HEK293 (cell line): ENCODE data around the gene TLE6.

ENCODE experiments used
- ATF2 ChIP-seq: fragments of 450-650 bp; formaldehyde crosslinking; IDR thresholded peaks from 2 replicates; pipeline ENCODE4 v1.5.1; 2016; ENCODE audit warnings: missing biosample characterization, missing genetic modification characterization, low read depth
- GFI1B ChIP-seq: fragments of 450-650 bp; formaldehyde crosslinking; IDR thresholded peaks from 2 replicates; pipeline ENCODE4 v1.5.1; 2016; ENCODE audit warnings: missing biosample characterization, missing genetic modification characterization
- GLIS2 ChIP-seq: fragments of 450-650 bp; formaldehyde crosslinking; IDR thresholded peaks from 2 replicates; pipeline ENCODE4 v1.5.1; 2016; ENCODE audit warnings: missing biosample characterization, missing genetic modification characterization
- KLF10 ChIP-seq: fragments of 450-650 bp; IDR thresholded peaks from 2 replicates; pipeline ENCODE4 v1.5.1; 2018; ENCODE audit warnings: missing biosample characterization, mild to moderate bottlenecking, missing genetic modification characterization
- PATZ1 ChIP-seq: fragments of 450-650 bp; formaldehyde crosslinking; IDR thresholded peaks from 2 replicates; pipeline ENCODE4 v1.5.1; 2016; ENCODE audit warnings: missing biosample characterization, missing genetic modification characterization
- REPIN1 ChIP-seq: fragments of 450-650 bp; formaldehyde crosslinking; IDR thresholded peaks from 2 replicates; pipeline ENCODE4 v1.5.1; 2017; ENCODE audit warnings: missing biosample characterization, missing genetic modification characterization, low read depth
- ZBTB10 ChIP-seq: fragments of 450-650 bp; formaldehyde crosslinking; IDR thresholded peaks from 2 replicates; pipeline ENCODE4 v1.5.1; 2016; ENCODE audit warnings: missing biosample characterization, missing genetic modification characterization
- ZBTB17 ChIP-seq: fragments of 450-650 bp; formaldehyde crosslinking; IDR thresholded peaks from 2 replicates; pipeline ENCODE4 v1.5.1; 2016; ENCODE audit warnings: missing biosample characterization, missing genetic modification characterization
- ZBTB20 ChIP-seq: fragments of 450-650 bp; formaldehyde crosslinking; IDR thresholded peaks from 2 replicates; pipeline ENCODE4 v1.5.1; 2016; ENCODE audit warnings: missing biosample characterization, missing genetic modification characterization
- ZBTB7A ChIP-seq: fragments of 450-650 bp; formaldehyde crosslinking; IDR thresholded peaks from 2 replicates; pipeline ENCODE4 v1.5.1; 2016; ENCODE audit warnings: low read depth, missing biosample characterization, missing genetic modification characterization
- ZFP69B ChIP-seq: fragments of 450-650 bp; formaldehyde crosslinking; IDR thresholded peaks from 2 replicates; pipeline ENCODE4 v1.5.1; 2016; ENCODE audit warnings: missing biosample characterization, missing genetic modification characterization
- ZIC2 ChIP-seq: fragments of 450-650 bp; formaldehyde crosslinking; IDR thresholded peaks from 2 replicates; pipeline ENCODE4 v1.5.1; 2016; ENCODE audit warnings: missing biosample characterization, missing genetic modification characterization
- ZNF112 ChIP-seq: fragments of 450-650 bp; formaldehyde crosslinking; IDR thresholded peaks from 2 replicates; pipeline ENCODE4 v1.5.0; 2017; ENCODE audit warnings: missing biosample characterization, missing genetic modification characterization
- ZNF133 ChIP-seq: fragments of 450-650 bp; formaldehyde crosslinking; IDR thresholded peaks from 2 replicates; pipeline ENCODE4 v1.5.1; 2016; ENCODE audit warnings: missing biosample characterization, missing genetic modification characterization
- ZNF148 ChIP-seq: fragments of 450-650 bp; formaldehyde crosslinking; IDR thresholded peaks from 2 replicates; pipeline ENCODE4 v1.5.0; 2017; ENCODE audit warnings: missing biosample characterization, missing genetic modification characterization, borderline replicate concordance
- ZNF174 ChIP-seq: fragments of 450-650 bp; formaldehyde crosslinking; IDR thresholded peaks from 2 replicates; pipeline ENCODE4 v1.5.0; 2017; ENCODE audit warnings: missing biosample characterization, mild to moderate bottlenecking, missing genetic modification characterization
- ZNF184 ChIP-seq: fragments of 450-650 bp; IDR thresholded peaks from 2 replicates; pipeline ENCODE4 v1.5.1; 2018; ENCODE audit warnings: missing biosample characterization, mild to moderate bottlenecking, missing genetic modification characterization
- ZNF324 ChIP-seq: fragments of 450-650 bp; formaldehyde crosslinking; IDR thresholded peaks from 2 replicates; pipeline ENCODE4 v1.5.1; 2016; ENCODE audit warnings: missing biosample characterization, missing genetic modification characterization
- ZNF335 ChIP-seq: fragments of 450-650 bp; formaldehyde crosslinking; conservative IDR thresholded peaks from 2 replicates; pipeline ENCODE4 v1.5.1; 2016; ENCODE audit warnings: missing biosample characterization, missing genetic modification characterization
- ZNF501 ChIP-seq: fragments of 450-650 bp; formaldehyde crosslinking; IDR thresholded peaks from 2 replicates; pipeline ENCODE4 v1.5.1; 2016; ENCODE audit warnings: missing biosample characterization, missing genetic modification characterization
- ZNF558 ChIP-seq: fragments of 450-650 bp; formaldehyde crosslinking; IDR thresholded peaks from 2 replicates; pipeline ENCODE4 v1.5.1; 2016; ENCODE audit warnings: missing biosample characterization, missing genetic modification characterization
- ZNF560 ChIP-seq: fragments of 450-650 bp; formaldehyde crosslinking; IDR thresholded peaks from 2 replicates; pipeline ENCODE4 v1.5.1; 2017; ENCODE audit warnings: missing biosample characterization, missing genetic modification characterization, borderline replicate concordance
- ZNF580 ChIP-seq: fragments of 450-650 bp; formaldehyde crosslinking; IDR thresholded peaks from 2 replicates; pipeline ENCODE4 v1.5.1; 2016; ENCODE audit warnings: missing biosample characterization, missing genetic modification characterization
- ZNF596 ChIP-seq: fragments of 450-650 bp; IDR thresholded peaks from 2 replicates; pipeline ENCODE4 v1.5.0; 2018; ENCODE audit warnings: missing biosample characterization, mild to moderate bottlenecking, missing genetic modification characterization, moderate library complexity
- ZNF626 ChIP-seq: fragments of 450-650 bp; sonication (Bioruptor Pico); formaldehyde crosslinking; IDR thresholded peaks from 2 replicates; pipeline ENCODE4 v1.5.1; 2018; ENCODE audit warnings: missing biosample characterization, missing genetic modification characterization, inconsistent platforms
- ZNF629 ChIP-seq: fragments of 450-650 bp; formaldehyde crosslinking; IDR thresholded peaks from 2 replicates; pipeline ENCODE4 v1.5.1; 2017; ENCODE audit warnings: missing biosample characterization, missing genetic modification characterization
- ZNF660 ChIP-seq: fragments of 450-650 bp; IDR thresholded peaks from 2 replicates; pipeline ENCODE4 v1.5.1; 2018; ENCODE audit warnings: missing biosample characterization, mild to moderate bottlenecking, missing genetic modification characterization
- ZNF677 ChIP-seq: fragments of 450-650 bp; IDR thresholded peaks from 2 replicates; pipeline ENCODE4 v1.5.0; 2018; ENCODE audit warnings: missing biosample characterization, mild to moderate bottlenecking, missing genetic modification characterization, moderate library complexity
- ZNF843 ChIP-seq: fragments of 450-650 bp; formaldehyde crosslinking; IDR thresholded peaks from 2 replicates; pipeline ENCODE4 v1.5.1; 2016; ENCODE audit warnings: missing biosample characterization, missing genetic modification characterization
- ZSCAN30 ChIP-seq: fragments of 450-650 bp; IDR thresholded peaks from 2 replicates; pipeline ENCODE4 v1.5.1; 2018; ENCODE audit warnings: missing biosample characterization, mild to moderate bottlenecking, missing genetic modification characterization, moderate library complexity

The TLE6 gene

GRCh38 chr19:3035542-3036118 is 58.3 kb downstream of the TLE6 start (continued):
- TF ChIP-seq ZNF558 (tag by site-specific recombination) (0 out of 2 replicates have a peak, but pooled peaks have one; percentile 12), ZSCAN30 (tag by site-specific recombination) (peak; percentile 38; the same call in 1 of the 2 replicates), ZNF843 (tag by site-specific recombination) (0 out of 2 replicates have a peak, but pooled peaks have one; percentile 8), ZNF133 (tag by site-specific recombination) (no peak), ZNF580 (tag by site-specific recombination) (peak; percentile 66), ZBTB10 (peak; percentile 95), ZNF174 (no peak), ATF2 (tag by site-specific recombination) (peak; percentile 99), KLF10 (peak; percentile 51; the same call in 1 of the 2 replicates), ZBTB20 (tag by site-specific recombination) (no peak), GLIS2 (tag by site-specific recombination) (peak; percentile 87), ZNF596 (tag by site-specific recombination) (no peak), GFI1B (tag by site-specific recombination) (peak; percentile 80), ZBTB7A (tag by site-specific recombination) (peak; percentile 94; the same call in 1 of the 2 replicates), ZNF324 (tag by site-specific recombination) (0 out of 2 replicates have a peak, but pooled peaks have one; percentile 48), ZNF560 (tag by site-specific recombination) (no peak), ZNF148 (tag by site-specific recombination) (no peak), ZNF626 (no peak), REPIN1 (tag by site-specific recombination) (no peak), ZNF501 (tag by site-specific recombination) (no peak), ZNF677 (no peak), ZNF335 (tag by site-specific recombination) (peak; percentile 80; the same call in 1 of the 2 replicates), PATZ1 (tag by site-specific recombination) (peak; percentile 94), ZNF660 (tag by site-specific recombination) (no peak), ZNF184 (no peak), ZIC2 (no peak), ZFP69B (tag by site-specific recombination) (0 out of 2 replicates have a peak, but pooled peaks have one; percentile 6), ZNF112 (tag by site-specific recombination) (no peak), ZNF629 (tag by site-specific recombination) (peak; percentile 88), ZBTB17 (tag by site-specific recombination) (peak; percentile 75)
